ENCODE results near the gene TAPT1.

GRCh38 chr4:16269240-16269639 lies 43.0 kb upstream of the TAPT1 start:
- TF ChIP-seq CTCF (IDR thresholded peaks at IDR 0.05) (no peak), POLR2A (IDR thresholded peaks at IDR 0.05) (no peak)

All from testis (tissue), 2 donors.